Trophoblast cell (in vitro differentiated cells and primary cell): ENCODE results near the gene ARHGAP31.
"Not testable (repeated sequence)": the region's sequence is repeated elsewhere in the genome, so short reads cannot be mapped to it uniquely, and the experiment has no call there.

Experiments
- DNase-seq, 2 donors: peaks; one replicate each; pipeline ENCODE4 v3.0.0-alpha.2; 2016
- H2AFZ ChIP-seq: 2 replicates; pipeline ENCODE4 v1.6.1; 2013; ENCODE audit warnings: low read length, moderate library complexity, mild to moderate bottlenecking; ENCODE audit not compliant: insufficient read depth, poor library complexity
- H2AK5ac ChIP-seq: 2 replicates; pipeline ENCODE4 v1.6.1; 2013; ENCODE audit warnings: mild to moderate bottlenecking, low read length
- H2BK120ac ChIP-seq: 2 replicates; pipeline ENCODE4 v1.6.1; 2013; ENCODE audit warnings: low read length, mild to moderate bottlenecking, moderate library complexity; ENCODE audit not compliant: insufficient read depth, poor library complexity
- H2BK12ac ChIP-seq: 2 replicates; pipeline ENCODE4 v1.6.1; 2013; ENCODE audit warnings: mild to moderate bottlenecking, low read length, moderate library complexity
- H2BK5ac ChIP-seq: 2 replicates; pipeline ENCODE4 v1.6.1; 2013; ENCODE audit warnings: low read length, low read depth, moderate library complexity, mild to moderate bottlenecking; ENCODE audit not compliant: poor library complexity
- H3K14ac ChIP-seq: 2 replicates; pipeline ENCODE4 v1.6.1; 2013; ENCODE audit warnings: mild to moderate bottlenecking, low read length
- H3K18ac ChIP-seq: 2 replicates; pipeline ENCODE4 v1.6.1; 2013; ENCODE audit warnings: mild to moderate bottlenecking, low read length
- H3K23ac ChIP-seq: 2 replicates; pipeline ENCODE4 v1.6.1; 2013; ENCODE audit warnings: low read length
- H3K27ac ChIP-seq: 2 replicates; pipeline ENCODE4 v1.5.1; 2013; ENCODE audit warnings: low read depth, mild to moderate bottlenecking, inconsistent platforms, low read length, moderate library complexity
- H3K27me3 ChIP-seq: 2 replicates; pipeline ENCODE4 v1.6.1; 2013; ENCODE audit warnings: inconsistent platforms, mild to moderate bottlenecking, low read length, moderate library complexity; ENCODE audit not compliant: insufficient read depth
- H3K36me3 ChIP-seq, 2 experiments: 1 replicate in 1 of 2; 2 replicates in 1 of 2; pipeline ENCODE4 v1.6.1; 2013; ENCODE audit warnings: low read length in 2 of 2, mild to moderate bottlenecking in 2 of 2, moderate library complexity in 1 of 2; ENCODE audit not compliant: insufficient read depth in 2 of 2, control insufficient read depth in 1 of 2
- H3K4ac ChIP-seq: 2 replicates; pipeline ENCODE4 v1.6.1; 2013; ENCODE audit warnings: low read depth, mild to moderate bottlenecking, low read length, moderate library complexity
- H3K4me1 ChIP-seq, 2 experiments: 1 replicate in 1 of 2; 2 replicates in 1 of 2; pipeline ENCODE4 v1.6.1; 2013; ENCODE audit warnings: low read length in 2 of 2, mild to moderate bottlenecking in 2 of 2, moderate library complexity in 1 of 2; ENCODE audit not compliant: insufficient read depth in 2 of 2, control insufficient read depth in 1 of 2
- H3K4me2 ChIP-seq: 2 replicates; pipeline ENCODE4 v1.6.1; 2013; ENCODE audit warnings: inconsistent platforms, mild to moderate bottlenecking, low read length, moderate library complexity
- H3K4me3 ChIP-seq: 2 replicates; pipeline ENCODE4 v1.5.1; 2013; ENCODE audit warnings: mild to moderate bottlenecking, low read depth, low read length, inconsistent platforms
- H3K79me1 ChIP-seq: one replicate; pipeline ENCODE4 v1.6.1; 2013; ENCODE audit warnings: low read length
- H3K79me2 ChIP-seq: 2 replicates; pipeline ENCODE4 v1.6.1; 2013; ENCODE audit warnings: low read length, mild to moderate bottlenecking; ENCODE audit not compliant: control insufficient read depth, insufficient read depth, poor library complexity
- H3K9ac ChIP-seq: 2 replicates; pipeline ENCODE4 v1.6.1; 2013; ENCODE audit warnings: mild to moderate bottlenecking, low read length
- H3K9me3 ChIP-seq: 2 replicates; pipeline ENCODE4 v1.6.1; 2013; ENCODE audit warnings: low read depth, mild to moderate bottlenecking, control low read depth, inconsistent platforms, low read length; ENCODE audit not compliant: insufficient read depth
- H4K12ac ChIP-seq: 2 replicates; pipeline ENCODE4 v1.6.1; 2013; ENCODE audit warnings: low read depth, mild to moderate bottlenecking, low read length, moderate library complexity
- H4K8ac ChIP-seq: 2 replicates; pipeline ENCODE4 v1.6.1; 2013; ENCODE audit warnings: low read depth, mild to moderate bottlenecking, low read length, moderate library complexity
- H4K91ac ChIP-seq: one replicate; pipeline ENCODE4 v1.6.1; 2013; ENCODE audit warnings: low read depth, mild to moderate bottlenecking, low read length, moderate library complexity
- WGBS: extraction: QIAGEN DNeasy Blood & Tissue Kit; methylation state at CpG from one replicate; pipeline ENCODE4 v1.1.7; 2013; ENCODE audit warnings: missing lambda C conversion rate; ENCODE audit not compliant: insufficient read length, insufficient coverage; ENCODE audit errors: extremely low coverage; 5-methylcytosine and 5-hydroxymethylcytosine counted together

The ARHGAP31 gene

GRCh38 chr3:119352863-119353527, 58.8 kb downstream of the ARHGAP31 start:
- Histone ChIP-seq H2BK12ac (peak overlapping the region; percentile 68), H3K27ac (peak overlapping the region; percentile 100), H2BK5ac (peak overlapping the region; percentile 67), H4K12ac (no peak overlapping the region), H3K4me1 (peaks cover 18 to 36% of the 10 kb centered on the region in 2 experiments), H3K9me3 (no peaks in the 10 kb centered on the region), H3K36me3 (no peaks in the 10 kb centered on the region), H2AK5ac (peak overlapping the region; percentile 32), H3K23ac (no peak overlapping the region), H3K4me3 (no peak overlapping the region), H3K14ac (peak overlapping the region; percentile 65), H3K79me2 (peaks cover 3% of the 10 kb centered on the region), H3K4ac (no peak overlapping the region), H4K8ac (peak overlapping the region; percentile 37), H3K27me3 (no peaks in the 10 kb centered on the region), H4K91ac (peak overlapping the region; percentile 79), H3K9ac (no peak overlapping the region), H3K79me1 (peaks cover 33% of the 10 kb centered on the region), H2BK120ac (peak overlapping the region; percentile 54), H3K18ac (no peak overlapping the region), H3K4me2 (peak overlapping the region; percentile 62), H2AFZ (no peak overlapping the region)
- WGBS: no CpG with 5 or more reads among the region's 6 CpGs
- DNase-seq: peak; percentile 71 to 99

DNA sequence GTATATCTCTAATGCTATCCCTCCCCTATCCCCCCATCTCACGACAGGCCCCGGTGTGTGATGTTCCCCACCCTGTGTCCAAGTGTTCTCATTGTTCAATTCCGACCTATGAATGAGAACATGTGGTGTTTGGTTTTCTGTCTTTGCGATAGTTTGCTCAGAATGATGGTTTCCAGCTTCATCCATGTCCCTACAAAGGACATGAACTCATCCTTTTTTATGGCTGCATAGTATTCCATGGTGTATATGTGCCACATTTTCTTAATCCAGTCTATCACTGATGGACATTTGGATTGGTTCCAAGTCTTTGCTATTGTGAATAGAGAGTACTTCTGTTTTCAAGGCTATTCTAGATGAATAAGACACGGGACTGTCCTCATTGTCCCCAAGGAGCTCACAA, 61.4 kb downstream of the ARHGAP31 start:
- not testable (repeated sequence) for H3K27me3 ChIP-seq, H3K27ac ChIP-seq, H3K4ac ChIP-seq, H2AK5ac ChIP-seq, H2BK5ac ChIP-seq, H3K14ac ChIP-seq, H2BK120ac ChIP-seq, H3K9ac ChIP-seq, H3K79me2 ChIP-seq, H3K36me3 ChIP-seq, H4K91ac ChIP-seq, H2AFZ ChIP-seq, H4K8ac ChIP-seq, H3K4me3 ChIP-seq, H3K23ac ChIP-seq, DNase-seq, H3K4me2 ChIP-seq, H3K18ac ChIP-seq, H3K9me3 ChIP-seq, H2BK12ac ChIP-seq, H4K12ac ChIP-seq
- Histone ChIP-seq H3K79me1 (peaks cover 36% of the 10 kb centered on the region), H3K4me1 (peaks cover 16 to 33% of the 10 kb centered on the region in 2 experiments)
- WGBS: no CpG with 5 or more reads among the region's 5 CpGs

DNA sequence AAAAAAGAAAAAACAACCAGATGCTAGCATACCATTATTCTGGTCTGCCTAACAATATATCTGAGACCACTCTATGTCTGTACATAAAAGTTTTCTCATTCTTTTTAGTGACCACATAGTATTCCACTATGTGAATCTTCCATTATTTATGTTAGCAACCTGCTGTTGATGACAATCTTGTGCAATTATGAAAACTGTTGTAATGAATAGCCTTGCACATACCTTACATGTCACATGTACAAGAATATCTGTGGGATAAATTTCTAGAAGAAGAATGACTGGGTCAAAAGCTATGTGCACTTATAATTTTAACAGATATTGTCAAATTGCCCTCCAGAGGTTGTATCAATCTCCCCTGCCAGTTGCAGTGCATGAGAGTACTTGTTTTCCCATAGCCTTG, 62.5 kb downstream of the ARHGAP31 start:
- Histone ChIP-seq H2BK5ac (no peak overlapping the region), H4K8ac (no peak overlapping the region), H3K36me3 (no peaks in the 10 kb centered on the region), H2BK120ac (no peak overlapping the region), H3K4ac (no peak overlapping the region), H3K23ac (no peak overlapping the region), H3K27ac (peak overlapping the region; percentile 48), H2BK12ac (no peak overlapping the region), H2AK5ac (no peak overlapping the region), H3K27me3 (no peaks in the 10 kb centered on the region), H4K12ac (no peak overlapping the region), H3K9ac (no peak overlapping the region), H2AFZ (no peak overlapping the region), H3K79me2 (peaks cover 4% of the 10 kb centered on the region), H3K4me3 (no peak overlapping the region), H3K14ac (no peak overlapping the region), H3K4me2 (no peak overlapping the region), H3K18ac (no peak overlapping the region), H3K9me3 (no peaks in the 10 kb centered on the region), H3K79me1 (peaks cover 33% of the 10 kb centered on the region), H3K4me1 (peaks cover 14 to 32% of the 10 kb centered on the region in 2 experiments), H4K91ac (no peak overlapping the region)
- peak in 1 of 2 donors; percentile 93 for DNase-seq

DNA sequence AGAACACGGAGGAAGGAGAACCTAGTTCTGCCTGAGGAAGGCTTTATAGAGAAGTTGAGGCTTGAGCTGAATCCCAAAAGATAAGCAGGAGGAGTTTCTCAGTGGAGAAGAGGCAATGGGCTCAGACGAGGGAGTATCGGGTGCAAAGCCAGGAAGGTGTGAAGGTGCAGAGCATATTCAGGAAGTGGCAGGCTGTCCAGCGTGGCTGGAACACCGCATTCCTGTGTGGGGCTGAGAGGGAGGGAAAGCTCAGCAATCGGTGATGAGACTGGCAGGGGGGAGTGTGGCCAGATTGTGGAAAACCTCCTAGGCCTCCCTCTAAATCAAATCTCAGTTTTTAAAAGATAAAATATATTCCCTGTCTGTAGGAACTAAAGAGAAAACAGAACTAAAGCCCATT, 63.0 kb downstream of the ARHGAP31 start:
- Histone ChIP-seq H4K12ac (no peak overlapping the region), H3K18ac (no peak overlapping the region), H3K4ac (no peak overlapping the region), H3K27me3 (no peaks in the 10 kb centered on the region), H2BK5ac (no peak overlapping the region), H4K91ac (no peak overlapping the region), H3K27ac (peak overlapping the region; percentile 48), H3K9me3 (no peaks in the 10 kb centered on the region), H3K23ac (no peak overlapping the region), H3K4me1 (peaks cover 14 to 32% of the 10 kb centered on the region in 2 experiments), H3K4me2 (no peak overlapping the region), H3K4me3 (no peak overlapping the region), H2AFZ (no peak overlapping the region), H4K8ac (no peak overlapping the region), H3K14ac (no peak overlapping the region), H2BK12ac (peak overlapping the region; percentile 4), H3K79me2 (peaks cover 1% of the 10 kb centered on the region), H3K36me3 (no peaks in the 10 kb centered on the region), H2BK120ac (no peak overlapping the region), H2AK5ac (no peak overlapping the region), H3K9ac (no peak overlapping the region), H3K79me1 (peaks cover 31% of the 10 kb centered on the region)
- peak; percentile 69 to 70 for DNase-seq
- no CpG with 5 or more reads among the region's 6 CpGs for WGBS
